Panc1 (cell line): ENCODE results near the gene FNTB. TPM values are rescaled to one million over a fixed set of nuclear protein-coding genes. Genes with fewer than 3 reads are reported as not detected.

Experiments
- ATAC-seq: fragments of 200-7000 bp; cut with Tn5 transposase; 2 replicates; pipeline ENCODE4 v1.9.1; 2020; ENCODE audit warnings: mild to moderate bottlenecking, moderate library complexity
- BruUV-seq: library from RNA; stranded (reverse); fragments of 400-500 nt; replicated peaks from 2 replicates; lab custom pipeline; 2021; lab: Mats Ljungman, UMichigan
- CTCF ChIA-PET: fragments of 300-600 bp; sonication (Branson Sonifier 250); formaldehyde crosslinking; loops from one replicate; lab custom pipeline; 2022; ENCODE audit warnings: antibody characterized with exemption; lab: Charles Lee
- POLR2A ChIA-PET: fragments of 300-600 bp; sonication (Branson Sonifier 250); formaldehyde crosslinking; loops from one replicate; lab custom pipeline; 2022; ENCODE audit warnings: antibody characterized with exemption; lab: Charles Lee
- DNase-seq: peaks from one replicate; pipeline ENCODE4 v3.0.0-alpha.2; 2010; ENCODE audit warnings: low read depth, low spot score
- H3K27ac ChIP-seq: 2 replicates; pipeline ENCODE4 v1.5.1; 2011; ENCODE audit warnings: mild to moderate bottlenecking, low read length, inconsistent platforms
- H3K27me3 ChIP-seq: fragments of 200-500 bp; sonication (Bioruptor generic); 2 replicates; pipeline ENCODE4 v1.6.0; 2014; ENCODE audit warnings: low read length, inconsistent platforms; ENCODE audit not compliant: control insufficient read depth, insufficient read depth
- H3K36me3 ChIP-seq: fragments of 200-500 bp; sonication (Bioruptor generic); 2 replicates; pipeline ENCODE4 v1.5.1; 2014; ENCODE audit warnings: inconsistent platforms, mild to moderate bottlenecking, low read length, moderate library complexity; ENCODE audit not compliant: control insufficient read depth, insufficient read depth
- H3K4me1 ChIP-seq: 2 replicates; pipeline ENCODE4 v1.5.1; 2011; ENCODE audit warnings: inconsistent platforms, mild to moderate bottlenecking, low read length, moderate library complexity; ENCODE audit not compliant: control insufficient read depth, insufficient read depth
- H3K4me3 ChIP-seq, 2 experiments: 2 replicates each; pipeline ENCODE4 v1.5.1; 2011 to 2012; ENCODE audit warnings: low read depth in 2 of 2, low read length in 2 of 2, mild to moderate bottlenecking in 2 of 2, inconsistent platforms in 1 of 2, moderate library complexity in 1 of 2
- H3K9me3 ChIP-seq: fragments of 200-500 bp; sonication (Bioruptor generic); 2 replicates; pipeline ENCODE4 v1.5.1; 2014; ENCODE audit warnings: low read depth, mild to moderate bottlenecking, inconsistent platforms, low read length, moderate library complexity; ENCODE audit not compliant: control insufficient read depth, insufficient read depth
- POLR2AphosphoS5 ChIP-seq: IDR thresholded peaks from 2 replicates; pipeline ENCODE4 v1.6.1; 2012; ENCODE audit warnings: mild to moderate bottlenecking, low read depth, low read length, moderate library complexity
- SIN3A ChIP-seq: IDR thresholded peaks from 2 replicates; pipeline ENCODE4 v1.6.1; 2012; ENCODE audit warnings: low read depth, mild to moderate bottlenecking, low read length, moderate library complexity, borderline replicate concordance; ENCODE audit not compliant: insufficient read depth
- TCF7L2 ChIP-seq: IDR thresholded peaks from 2 replicates; pipeline ENCODE4 v1.6.1; 2011; ENCODE audit warnings: mild to moderate bottlenecking, low read depth, low read length, inconsistent platforms
- in situ Hi-C: cut with HindIII; loops from 2 replicates; pipeline ENCODE4 v1.10.0; 2016; ENCODE audit warnings: low sequenced_read_pairs, low pct_unique_long_range_greater_than_20kb
- intact Hi-C: fragments of 100-400 bp; cut with micrococcal nuclease; formaldehyde crosslinking; loops from one replicate; pipeline ENCODE4 v1.10.0; 2022; ENCODE audit not compliant: unreplicated experiment
- total RNA-seq: library from RNA; stranded (reverse); gene quantifications from one replicate; pipeline ENCODE4 v1.2.1, GENCODE V29; 2021; ENCODE audit not compliant: unreplicated experiment
- TF ChIP-seq, protein P1 (sequence below): fragments of 450-650 bp; IDR thresholded peaks from 2 replicates; pipeline ENCODE4 v1.5.1; 2017; ENCODE audit warnings: mild to moderate bottlenecking
- TF ChIP-seq, protein P2 (sequence below), 2 experiments: IDR thresholded peaks; 2 replicates each; pipeline ENCODE4 v1.6.1; 2011 to 2012; ENCODE audit warnings: low read depth in 2 of 2, control low read depth in 1 of 2, low read length in 1 of 2, mild to moderate bottlenecking in 1 of 2, moderate library complexity in 1 of 2; ENCODE audit not compliant: insufficient read depth in 1 of 2

Gene FNTB
- total RNA-seq, 1 experiment from 2014 or later, result 13.3 TPM

DNA sequence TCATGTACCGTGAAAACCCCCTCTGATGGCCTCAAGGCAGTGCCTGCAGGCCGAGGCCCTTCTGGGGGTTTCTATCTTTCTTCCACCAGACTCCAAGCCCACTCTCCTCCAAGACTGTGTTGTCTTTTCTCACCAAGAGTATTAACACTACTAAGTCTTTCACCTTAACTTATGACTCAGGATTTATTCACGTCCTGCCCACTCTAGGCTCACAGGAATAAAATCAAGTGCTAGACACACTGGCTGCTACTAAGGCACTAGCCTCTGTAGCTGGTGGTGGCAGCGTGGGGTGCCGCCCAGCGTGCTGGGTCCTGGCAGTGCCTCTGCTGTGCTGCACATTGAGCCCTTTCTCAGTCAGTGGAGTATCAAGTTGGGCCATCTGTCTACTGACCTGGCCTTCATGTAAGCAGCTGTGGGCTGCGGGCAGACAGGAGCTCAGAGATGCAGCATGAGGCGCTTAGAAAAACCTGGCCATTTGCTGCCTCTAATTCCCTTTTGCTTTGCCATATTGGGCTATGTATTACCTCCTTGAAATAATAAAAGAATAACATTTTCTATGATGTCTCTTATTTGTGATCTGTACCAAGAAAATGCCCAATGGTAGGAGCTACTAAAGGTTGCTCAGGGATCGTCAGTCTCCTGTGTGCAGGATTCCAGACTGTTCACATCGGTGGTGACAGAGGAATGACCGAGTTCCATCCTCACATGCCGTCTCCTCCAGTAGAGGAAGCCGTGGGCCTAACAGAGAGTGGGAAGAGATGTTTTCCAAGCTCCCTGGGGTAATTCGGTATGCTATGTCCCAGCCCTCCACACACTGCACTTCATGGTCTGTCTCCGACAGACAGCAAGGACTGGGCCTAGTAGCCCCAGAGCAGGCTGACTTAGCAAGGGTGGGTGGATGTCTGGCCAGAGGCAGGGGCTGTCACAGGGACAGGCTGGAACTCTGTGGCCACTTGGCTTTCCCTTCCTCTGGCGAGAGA, 75.7 kb downstream of the FNTB start:
- no peak for TF ChIP-seq SIN3A
- TF ChIP-seq, protein P1, sequence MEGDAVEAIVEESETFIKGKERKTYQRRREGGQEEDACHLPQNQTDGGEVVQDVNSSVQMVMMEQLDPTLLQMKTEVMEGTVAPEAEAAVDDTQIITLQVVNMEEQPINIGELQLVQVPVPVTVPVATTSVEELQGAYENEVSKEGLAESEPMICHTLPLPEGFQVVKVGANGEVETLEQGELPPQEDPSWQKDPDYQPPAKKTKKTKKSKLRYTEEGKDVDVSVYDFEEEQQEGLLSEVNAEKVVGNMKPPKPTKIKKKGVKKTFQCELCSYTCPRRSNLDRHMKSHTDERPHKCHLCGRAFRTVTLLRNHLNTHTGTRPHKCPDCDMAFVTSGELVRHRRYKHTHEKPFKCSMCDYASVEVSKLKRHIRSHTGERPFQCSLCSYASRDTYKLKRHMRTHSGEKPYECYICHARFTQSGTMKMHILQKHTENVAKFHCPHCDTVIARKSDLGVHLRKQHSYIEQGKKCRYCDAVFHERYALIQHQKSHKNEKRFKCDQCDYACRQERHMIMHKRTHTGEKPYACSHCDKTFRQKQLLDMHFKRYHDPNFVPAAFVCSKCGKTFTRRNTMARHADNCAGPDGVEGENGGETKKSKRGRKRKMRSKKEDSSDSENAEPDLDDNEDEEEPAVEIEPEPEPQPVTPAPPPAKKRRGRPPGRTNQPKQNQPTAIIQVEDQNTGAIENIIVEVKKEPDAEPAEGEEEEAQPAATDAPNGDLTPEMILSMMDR, result no peak
- no peak for TF ChIP-seq TCF7L2
- no peak for TF ChIP-seq POLR2AphosphoS5
- TF ChIP-seq, protein P2, sequence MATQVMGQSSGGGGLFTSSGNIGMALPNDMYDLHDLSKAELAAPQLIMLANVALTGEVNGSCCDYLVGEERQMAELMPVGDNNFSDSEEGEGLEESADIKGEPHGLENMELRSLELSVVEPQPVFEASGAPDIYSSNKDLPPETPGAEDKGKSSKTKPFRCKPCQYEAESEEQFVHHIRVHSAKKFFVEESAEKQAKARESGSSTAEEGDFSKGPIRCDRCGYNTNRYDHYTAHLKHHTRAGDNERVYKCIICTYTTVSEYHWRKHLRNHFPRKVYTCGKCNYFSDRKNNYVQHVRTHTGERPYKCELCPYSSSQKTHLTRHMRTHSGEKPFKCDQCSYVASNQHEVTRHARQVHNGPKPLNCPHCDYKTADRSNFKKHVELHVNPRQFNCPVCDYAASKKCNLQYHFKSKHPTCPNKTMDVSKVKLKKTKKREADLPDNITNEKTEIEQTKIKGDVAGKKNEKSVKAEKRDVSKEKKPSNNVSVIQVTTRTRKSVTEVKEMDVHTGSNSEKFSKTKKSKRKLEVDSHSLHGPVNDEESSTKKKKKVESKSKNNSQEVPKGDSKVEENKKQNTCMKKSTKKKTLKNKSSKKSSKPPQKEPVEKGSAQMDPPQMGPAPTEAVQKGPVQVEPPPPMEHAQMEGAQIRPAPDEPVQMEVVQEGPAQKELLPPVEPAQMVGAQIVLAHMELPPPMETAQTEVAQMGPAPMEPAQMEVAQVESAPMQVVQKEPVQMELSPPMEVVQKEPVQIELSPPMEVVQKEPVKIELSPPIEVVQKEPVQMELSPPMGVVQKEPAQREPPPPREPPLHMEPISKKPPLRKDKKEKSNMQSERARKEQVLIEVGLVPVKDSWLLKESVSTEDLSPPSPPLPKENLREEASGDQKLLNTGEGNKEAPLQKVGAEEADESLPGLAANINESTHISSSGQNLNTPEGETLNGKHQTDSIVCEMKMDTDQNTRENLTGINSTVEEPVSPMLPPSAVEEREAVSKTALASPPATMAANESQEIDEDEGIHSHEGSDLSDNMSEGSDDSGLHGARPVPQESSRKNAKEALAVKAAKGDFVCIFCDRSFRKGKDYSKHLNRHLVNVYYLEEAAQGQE (IDR thresholded peaks at IDR 0.05; ENCODE audit: insufficient read depth in 1 of 2, low read depth in 2 of 2, low read length in 1 of 2), result no peak
- intact Hi-C loops (no loop called here), in situ Hi-C loops (no loop called here)
- no peak overlapping the region for H3K27ac ChIP-seq
- H3K27me3 ChIP-seq, result no peaks in the 10 kb centered on the region
- no peak for DNase-seq
- no peaks in the 10 kb centered on the region for H3K9me3 ChIP-seq
- BruUV-seq, result no TSS peak
- ChIA-PET CTCF (no interaction called here), POLR2A (no interaction called here)
- H3K36me3 ChIP-seq, result no peaks in the 10 kb centered on the region
- no peaks in the 10 kb centered on the region for H3K4me1 ChIP-seq
- no peak overlapping the region for H3K4me3 ChIP-seq
- ATAC-seq, result no peak

DNA sequence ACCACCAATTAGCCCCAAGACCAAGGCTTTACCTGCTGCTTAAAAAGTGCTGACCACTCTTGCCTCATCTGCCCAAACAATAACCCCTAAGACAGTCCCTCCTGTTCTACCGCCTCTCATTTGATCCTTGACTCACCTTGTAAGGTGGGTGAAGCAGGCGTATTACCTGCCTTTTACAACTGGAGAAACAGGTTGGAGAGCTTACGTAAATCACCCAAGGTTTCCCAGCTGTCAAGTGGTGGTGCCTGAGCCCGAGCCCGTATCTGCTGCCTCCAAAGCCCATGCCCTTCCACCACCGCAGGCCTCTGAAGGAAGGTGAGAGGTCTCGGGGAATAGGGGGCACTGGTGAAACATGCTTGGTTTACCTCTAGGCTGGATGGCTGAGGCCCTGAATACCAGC, 79.0 kb downstream of the FNTB start:
- ATAC-seq, result no peak
- H3K27me3 ChIP-seq, result no peaks in the 10 kb centered on the region
- no peak overlapping the region for H3K27ac ChIP-seq
- BruUV-seq, result no TSS peak
- H3K4me3 ChIP-seq, result no peak overlapping the region
- in situ Hi-C loops (no loop called here), intact Hi-C loops (no loop called here)
- ChIA-PET POLR2A (no interaction called here), CTCF (no interaction called here)
- no peaks in the 10 kb centered on the region for H3K4me1 ChIP-seq
- H3K9me3 ChIP-seq, result no peaks in the 10 kb centered on the region
- DNase-seq, result no peak
- TF ChIP-seq TCF7L2 (no peak), POLR2AphosphoS5 (no peak), SIN3A (no peak)
- TF ChIP-seq, protein P1, result no peak
- TF ChIP-seq, protein P2 (IDR thresholded peaks at IDR 0.05; ENCODE audit: insufficient read depth in 1 of 2, low read depth in 2 of 2, low read length in 1 of 2), result no peak
- no peaks in the 10 kb centered on the region for H3K36me3 ChIP-seq
